Glutamatergic neuron (in vitro differentiated cells): ENCODE data around the gene CFAP57. TPM values are rescaled to one million over a fixed set of nuclear protein-coding genes. Genes with fewer than 3 reads are reported as not detected.

Experiments
- DNase-seq: peaks from one replicate; pipeline ENCODE4 v3.0.0; 2022
- H3K27ac Mint-ChIP-seq: one replicate; pipeline ENCODE4 v1.8.0; 2020; ENCODE audit warnings: mild to moderate bottlenecking, mixed read lengths, inconsistent platforms; ENCODE audit not compliant: unreplicated experiment
- H3K27me3 Mint-ChIP-seq: one replicate; pipeline ENCODE4 v1.8.0; 2020; ENCODE audit warnings: mild to moderate bottlenecking, moderate library complexity, mixed read lengths, inconsistent platforms; ENCODE audit not compliant: unreplicated experiment
- H3K36me3 Mint-ChIP-seq: one replicate; pipeline ENCODE4 v1.8.0; 2020; ENCODE audit warnings: mild to moderate bottlenecking, mixed read lengths, inconsistent platforms; ENCODE audit not compliant: unreplicated experiment
- H3K4me1 Mint-ChIP-seq: one replicate; pipeline ENCODE4 v1.8.0; 2020; ENCODE audit warnings: mild to moderate bottlenecking, low read depth, mixed read lengths, inconsistent platforms; ENCODE audit not compliant: unreplicated experiment
- H3K4me3 Mint-ChIP-seq: one replicate; pipeline ENCODE4 v1.8.0; 2020; ENCODE audit warnings: mild to moderate bottlenecking, mixed read lengths, inconsistent platforms; ENCODE audit not compliant: unreplicated experiment
- H3K9me3 Mint-ChIP-seq: one replicate; pipeline ENCODE4 v1.8.0; 2020; ENCODE audit warnings: mild to moderate bottlenecking, moderate library complexity, mixed read lengths, inconsistent platforms; ENCODE audit not compliant: unreplicated experiment
- CTCF ChIP-seq: fragments of 200-600 bp; sonication (generic); IDR thresholded peaks from one replicate; pipeline ENCODE4 v1.5.0; 2021; ENCODE audit not compliant: partially characterized antibody, unreplicated experiment
- total RNA-seq: library from RNA; stranded (reverse); fragmentation: NEBNext Ultra II Directional; extraction: Animal tissue kit (Norgen Biotek cat#: 25700); gene quantifications from one replicate; pipeline ENCODE4 v1.2.1, GENCODE V29; 2021; ENCODE audit not compliant: unreplicated experiment

The CFAP57 gene
- total RNA-seq, 1 donor from 2014 or later = 5.0 TPM

GRCh38 chr1:43214501-43215444 lies 42.6 kb downstream of the CFAP57 start:
- Mint-ChIP-seq H3K4me1 (no peaks in the 10 kb centered on the region), H3K36me3 (peaks cover 7% of the 10 kb centered on the region), H3K27me3 (no peaks in the 10 kb centered on the region), H3K27ac (no peak overlapping the region), H3K4me3 (no peak overlapping the region), H3K9me3 (peaks cover 2% of the 10 kb centered on the region)
- TF ChIP-seq CTCF = no peak
- DNase-seq = no peak

GRCh38 chr1:43217747-43218146 lies 45.6 kb downstream of the CFAP57 start:
- DNase-seq = no peak
- Mint-ChIP-seq H3K4me3 (no peak overlapping the region), H3K36me3 (peaks cover 15% of the 10 kb centered on the region), H3K4me1 (no peaks in the 10 kb centered on the region), H3K27ac (no peak overlapping the region), H3K9me3 (peaks cover 2% of the 10 kb centered on the region), H3K27me3 (peaks cover 4% of the 10 kb centered on the region)
- TF ChIP-seq CTCF = no peak

GRCh38 chr1:43220905-43221778 lies 49.0 kb downstream of the CFAP57 start:
- DNase-seq = no peak
- H3K9me3 Mint-ChIP-seq = peaks cover 2% of the 10 kb centered on the region
- peaks cover 15% of the 10 kb centered on the region for H3K36me3 Mint-ChIP-seq
- no peak overlapping the region for H3K27ac Mint-ChIP-seq
- peaks cover 6% of the 10 kb centered on the region for H3K27me3 Mint-ChIP-seq
- TF ChIP-seq CTCF = no peak
- H3K4me1 Mint-ChIP-seq = peaks cover 6% of the 10 kb centered on the region
- H3K4me3 Mint-ChIP-seq = no peak overlapping the region

GRCh38 chr1:43221797-43222196 lies 49.7 kb downstream of the CFAP57 start:
- Mint-ChIP-seq H3K27ac (no peak overlapping the region), H3K36me3 (peaks cover 15% of the 10 kb centered on the region), H3K9me3 (peaks cover 1% of the 10 kb centered on the region), H3K4me3 (no peak overlapping the region), H3K4me1 (peaks cover 6% of the 10 kb centered on the region), H3K27me3 (peaks cover 7% of the 10 kb centered on the region)
- DNase-seq = no peak
- no peak for TF ChIP-seq CTCF
